ENCODE results near the gene BMP5. TPM values are rescaled to one million over a fixed set of nuclear protein-coding genes. Genes with fewer than 3 reads are reported as not detected.

BMP5 gene
- total RNA-seq, 1 donor from 2014 or later: 0.08 TPM

- no peak for ATAC-seq
Observed at GRCh38 chr6:55705451-55706440, 169.6 kb downstream of the BMP5 start.

GRCh38 chr6:55704421-55704820, 171.0 kb downstream of the BMP5 start:
- no peak for ATAC-seq
